ENCODE data around the gene BGLAP.

DNA sequence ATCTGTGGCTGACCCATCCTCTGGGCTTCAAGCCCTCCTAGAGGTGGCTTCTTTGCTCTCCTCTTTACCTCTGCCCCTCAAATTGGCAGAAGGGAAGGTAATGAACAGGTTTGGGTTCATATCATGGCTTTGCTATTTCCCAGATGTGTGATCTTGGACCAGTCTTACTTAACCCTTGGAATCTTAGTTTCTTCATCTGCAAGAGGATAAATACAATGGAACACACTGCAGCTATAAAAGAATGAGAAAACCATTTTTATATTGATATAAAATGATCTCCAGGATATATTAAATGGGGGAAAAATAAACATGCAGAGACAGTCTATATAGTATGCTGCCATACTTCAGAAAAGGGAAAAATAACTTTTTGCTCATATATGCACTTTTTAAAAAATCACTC, 47.9 kb downstream of the BGLAP start:
- TF ChIP-seq, protein P1, sequence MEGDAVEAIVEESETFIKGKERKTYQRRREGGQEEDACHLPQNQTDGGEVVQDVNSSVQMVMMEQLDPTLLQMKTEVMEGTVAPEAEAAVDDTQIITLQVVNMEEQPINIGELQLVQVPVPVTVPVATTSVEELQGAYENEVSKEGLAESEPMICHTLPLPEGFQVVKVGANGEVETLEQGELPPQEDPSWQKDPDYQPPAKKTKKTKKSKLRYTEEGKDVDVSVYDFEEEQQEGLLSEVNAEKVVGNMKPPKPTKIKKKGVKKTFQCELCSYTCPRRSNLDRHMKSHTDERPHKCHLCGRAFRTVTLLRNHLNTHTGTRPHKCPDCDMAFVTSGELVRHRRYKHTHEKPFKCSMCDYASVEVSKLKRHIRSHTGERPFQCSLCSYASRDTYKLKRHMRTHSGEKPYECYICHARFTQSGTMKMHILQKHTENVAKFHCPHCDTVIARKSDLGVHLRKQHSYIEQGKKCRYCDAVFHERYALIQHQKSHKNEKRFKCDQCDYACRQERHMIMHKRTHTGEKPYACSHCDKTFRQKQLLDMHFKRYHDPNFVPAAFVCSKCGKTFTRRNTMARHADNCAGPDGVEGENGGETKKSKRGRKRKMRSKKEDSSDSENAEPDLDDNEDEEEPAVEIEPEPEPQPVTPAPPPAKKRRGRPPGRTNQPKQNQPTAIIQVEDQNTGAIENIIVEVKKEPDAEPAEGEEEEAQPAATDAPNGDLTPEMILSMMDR (IDR thresholded peaks at IDR 0.05): no peak
- no peak for TF ChIP-seq POLR2A (IDR thresholded peaks at IDR 0.05)

All from uterus (tissue), 2 donors.